RKO (cell line): Measurements from ENCODE around the gene TNFRSF19.
"Not testable (repeated sequence)": the region's sequence is repeated elsewhere in the genome, so short reads cannot be mapped to it uniquely, and the experiment has no call there.

ENCODE experiments used
- DNase-seq: peaks from one replicate; pipeline ENCODE4 v3.0.0-alpha.2; 2016; ENCODE audit warnings: low spot score

Gene TNFRSF19

DNA sequence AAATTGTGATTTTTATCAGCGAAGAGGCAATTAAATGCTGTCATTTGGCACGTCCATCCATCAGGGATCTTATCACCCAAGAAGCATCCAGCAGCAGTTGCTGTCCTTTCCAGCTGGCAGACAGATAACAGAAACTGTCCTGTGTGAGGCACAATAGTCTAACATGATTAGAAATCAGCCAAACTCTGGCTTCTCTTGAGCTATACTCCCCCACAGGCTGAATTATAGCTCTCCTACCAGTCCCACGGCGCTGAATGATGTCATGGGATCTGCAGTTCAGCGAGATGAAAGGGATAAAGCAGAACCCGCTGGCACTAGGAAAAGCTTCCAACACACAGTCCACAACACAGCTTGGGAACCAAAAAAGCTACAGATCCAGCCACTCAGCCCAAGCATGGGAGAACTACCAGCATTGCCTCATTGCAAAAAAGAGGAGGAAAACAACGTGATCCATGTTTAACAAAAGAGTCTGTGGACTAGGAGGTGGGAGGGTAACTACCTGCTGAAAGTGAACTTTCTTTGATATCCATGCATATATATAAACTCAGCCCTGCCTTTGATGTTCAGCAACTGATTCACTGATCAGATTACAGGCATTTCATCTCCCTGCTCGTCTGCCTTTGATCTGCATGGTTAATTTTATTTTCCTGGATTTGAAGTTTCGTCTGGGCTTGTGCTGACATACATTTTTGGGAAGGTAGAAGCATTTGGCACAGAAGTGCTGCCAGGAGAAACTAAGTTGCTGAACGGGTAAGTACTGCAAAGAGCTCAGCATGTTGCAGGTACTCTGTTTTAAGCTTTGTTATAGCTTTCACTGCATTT lies at the start of gene TNFRSF19:
TSS of gene TNFRSF19 (plus strand) at position 314 of the 822 bp plus-strand sequence. CDS start 19,772 bp downstream, outside the sequence.
- DNase-seq, result no peak

DNA sequence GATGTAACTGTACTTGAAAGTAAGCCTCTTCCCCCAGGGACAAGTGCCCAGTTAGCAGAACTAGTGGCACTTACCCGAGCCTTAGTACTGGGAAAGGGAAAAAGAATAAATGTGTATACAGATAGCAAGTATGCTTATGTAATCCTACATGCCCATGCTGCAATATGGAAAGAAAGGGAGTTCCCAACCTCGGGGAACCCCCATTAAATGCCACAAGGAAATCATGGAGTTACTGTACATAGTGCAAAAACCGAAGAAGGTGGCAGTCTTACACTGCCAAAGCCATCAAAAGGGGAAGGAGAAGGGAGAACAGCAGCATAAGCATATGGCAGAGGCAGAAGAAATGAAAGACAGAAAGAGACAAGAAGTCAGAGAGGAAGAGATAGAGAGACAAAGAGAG lies 40.3 kb upstream of the TNFRSF19 start:
- DNase-seq, result not testable (repeated sequence)

DNA sequence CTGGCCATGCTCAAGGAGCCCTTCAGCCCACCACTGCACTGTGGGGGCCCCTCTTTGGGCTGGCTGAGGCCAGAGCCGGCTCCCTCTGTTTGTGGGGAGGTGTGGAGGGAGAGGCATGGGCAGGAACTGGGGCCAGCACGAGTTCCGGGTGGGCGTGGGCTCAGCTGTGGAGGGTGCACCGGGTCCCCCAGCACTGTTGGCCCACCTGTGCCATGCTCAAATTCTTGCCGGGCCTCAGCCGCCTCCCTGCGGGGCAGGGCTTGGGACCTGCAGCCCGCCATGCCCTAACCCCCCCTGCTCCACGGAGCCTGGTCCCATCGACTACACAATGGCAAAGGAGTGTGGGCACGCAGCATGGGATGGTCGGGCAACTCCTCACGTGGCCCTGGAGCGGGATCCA lies 38.8 kb upstream of the TNFRSF19 start:
- DNase-seq, result no peak

- DNase-seq, result no peak
These were observed 36.1 kb upstream of the TNFRSF19 start for GRCh38 chr13:23534090-23534489.

- DNase-seq, result no peak
These were observed 28.9 kb upstream of the TNFRSF19 start for GRCh38 chr13:23541221-23541824.

DNA sequence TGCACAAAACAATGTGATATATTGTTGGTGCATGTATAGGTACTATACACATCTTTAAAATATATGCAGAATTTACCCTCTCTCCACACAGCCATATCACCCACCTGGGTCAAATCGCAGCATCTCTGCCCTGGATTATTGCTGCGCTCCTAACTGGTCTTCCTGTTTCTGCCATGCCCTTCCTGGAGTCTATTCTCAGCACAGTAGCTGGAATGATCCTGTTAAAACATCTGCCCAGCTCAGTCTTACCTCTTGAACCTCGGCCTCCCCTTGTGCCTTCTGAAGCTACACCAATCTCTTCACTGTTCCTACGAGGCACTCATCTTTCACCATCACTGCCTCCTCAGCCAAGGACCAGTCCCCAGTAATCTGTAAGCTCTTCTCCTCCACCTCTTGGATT lies 25.5 kb upstream of the TNFRSF19 start:
- DNase-seq, result no peak

- no peak for DNase-seq
These were observed 23.1 kb upstream of the TNFRSF19 start for GRCh38 chr13:23547000-23547590.

GRCh38 chr13:23549724-23550123 lies 20.5 kb upstream of the TNFRSF19 start:
- DNase-seq, result no peak

GRCh38 chr13:23550163-23550562 lies 20.0 kb upstream of the TNFRSF19 start:
- no peak for DNase-seq

DNA sequence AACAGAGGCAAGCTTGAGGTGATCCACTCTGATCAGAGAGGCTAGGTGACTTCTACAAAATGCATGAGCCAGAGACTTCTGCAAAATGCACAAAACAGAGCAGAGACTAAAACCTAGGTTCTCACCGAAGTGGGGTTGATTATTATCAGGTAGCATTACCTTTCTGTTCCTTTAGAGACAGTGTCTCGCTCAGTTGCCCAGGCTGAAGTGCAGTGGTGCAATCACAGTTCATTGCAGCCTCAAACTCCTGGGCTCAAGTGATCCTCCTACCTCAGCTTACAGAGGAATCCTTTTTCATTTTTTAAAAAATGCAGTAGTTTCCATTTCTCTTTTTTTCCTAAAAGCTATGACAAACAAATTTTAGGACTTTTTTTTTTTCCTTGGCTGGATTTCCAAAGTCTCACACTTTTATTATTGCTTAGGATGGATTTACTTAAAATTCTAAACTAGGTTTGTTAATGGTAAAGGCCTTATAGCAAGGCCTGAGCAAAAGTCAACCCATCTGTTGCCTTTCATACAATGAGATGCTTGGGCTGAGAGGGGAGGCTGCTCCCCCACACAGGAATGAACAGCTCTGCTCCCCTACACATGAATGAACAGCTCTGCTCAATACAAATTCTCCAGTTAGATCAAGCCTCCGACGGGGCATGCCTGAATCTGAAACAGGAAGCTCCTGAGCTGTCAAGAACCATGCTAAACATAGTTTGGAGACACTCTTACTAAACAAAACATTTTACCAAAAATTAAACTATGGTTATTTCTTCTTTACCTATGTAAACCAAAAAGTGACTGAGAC lies 18.8 kb upstream of the TNFRSF19 start:
- DNase-seq, result no peak

GRCh38 chr13:23552171-23552570 lies 18.0 kb upstream of the TNFRSF19 start:
- DNase-seq, result no peak

DNA sequence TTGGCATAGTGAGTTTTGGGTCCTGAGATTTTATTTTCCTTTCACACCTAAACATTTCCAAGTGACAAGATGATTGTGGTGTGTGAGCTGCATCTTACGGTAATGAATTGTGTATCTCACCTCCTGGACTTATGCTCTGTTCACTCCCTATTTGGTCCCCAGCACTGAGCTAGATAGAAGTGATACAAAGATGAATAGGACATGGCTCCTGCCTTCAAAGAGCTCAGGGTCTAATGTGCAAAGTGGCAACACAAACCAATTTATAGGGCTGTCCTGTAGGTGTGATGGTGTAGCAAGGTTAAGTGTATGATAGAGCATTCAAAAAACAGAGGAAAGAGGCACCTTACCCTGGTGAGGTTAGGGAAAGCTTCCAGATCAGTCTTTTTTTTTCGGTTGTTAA lies 17.6 kb upstream of the TNFRSF19 start:
- DNase-seq, result no peak

- no peak for DNase-seq
These were observed 16.2 kb upstream of the TNFRSF19 start for GRCh38 chr13:23554000-23554399.

DNA sequence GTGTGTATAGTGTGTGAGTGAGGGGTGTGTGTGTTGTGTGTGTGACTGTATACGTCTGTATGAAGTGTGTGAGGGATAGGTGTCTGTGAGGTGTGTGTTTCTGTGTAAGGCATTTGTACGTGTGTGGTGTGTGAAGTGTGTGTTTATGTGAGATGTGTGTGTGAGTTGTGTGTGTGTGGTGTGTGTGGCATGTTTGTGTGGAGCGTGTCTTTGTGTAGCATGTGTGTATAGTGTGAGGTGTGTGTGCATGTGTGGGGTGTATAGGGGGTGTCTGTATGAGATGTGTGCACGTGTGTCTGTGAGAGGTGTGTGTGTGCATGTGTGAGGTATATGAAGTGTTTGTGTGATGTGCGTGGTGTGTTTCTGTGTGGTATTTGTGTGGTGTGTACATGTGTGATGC lies 13.2 kb upstream of the TNFRSF19 start:
- no peak for DNase-seq

GRCh38 chr13:23557733-23558132 lies 12.5 kb upstream of the TNFRSF19 start:
- DNase-seq, result no peak

GRCh38 chr13:23558675-23559536 lies 11.3 kb upstream of the TNFRSF19 start:
- DNase-seq, result peak; percentile 33

DNA sequence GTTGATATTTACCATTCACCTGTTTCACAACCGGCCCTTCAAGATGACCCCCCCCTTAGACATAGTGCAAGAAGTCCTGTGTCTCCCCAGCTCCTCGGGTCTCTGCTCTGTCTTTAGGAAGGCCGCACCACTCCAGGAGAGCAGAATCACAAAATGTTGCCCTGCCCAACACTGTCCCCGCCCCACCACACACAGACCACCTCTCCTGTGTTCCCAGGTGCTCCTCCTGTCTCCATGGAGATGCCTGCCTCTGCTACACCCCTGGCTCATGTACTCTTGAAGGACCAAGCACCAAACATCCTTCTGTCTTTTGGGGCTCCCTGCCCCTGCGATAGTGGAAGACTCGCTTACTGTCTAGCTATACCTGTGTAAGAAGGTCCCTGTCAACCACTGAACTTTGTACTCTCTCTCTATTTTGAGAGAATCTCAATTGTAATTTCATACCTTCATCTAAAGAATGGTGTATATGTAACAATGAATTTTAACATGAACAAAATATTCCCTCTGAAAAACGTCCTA lies 9.6 kb upstream of the TNFRSF19 start:
- no peak for DNase-seq

DNA sequence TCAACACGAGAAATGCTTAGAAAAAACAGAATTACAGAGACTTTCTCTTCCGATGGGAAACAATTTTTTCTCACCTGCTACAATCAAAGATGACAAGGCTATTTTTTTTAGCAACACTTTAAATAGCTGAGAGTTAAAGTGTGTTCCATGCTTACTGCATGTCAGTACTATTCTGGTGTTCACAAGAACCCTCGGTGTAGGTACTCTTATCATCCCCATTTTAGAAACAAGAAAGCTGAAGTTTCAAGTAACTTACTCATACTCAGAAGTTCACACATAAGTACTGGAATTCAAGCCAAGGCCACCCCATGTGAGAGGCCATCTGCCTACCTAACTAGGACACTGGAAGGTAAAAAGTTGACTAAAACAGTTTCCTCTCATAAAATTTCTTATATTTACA lies 9.0 kb upstream of the TNFRSF19 start:
- no peak for DNase-seq

DNA sequence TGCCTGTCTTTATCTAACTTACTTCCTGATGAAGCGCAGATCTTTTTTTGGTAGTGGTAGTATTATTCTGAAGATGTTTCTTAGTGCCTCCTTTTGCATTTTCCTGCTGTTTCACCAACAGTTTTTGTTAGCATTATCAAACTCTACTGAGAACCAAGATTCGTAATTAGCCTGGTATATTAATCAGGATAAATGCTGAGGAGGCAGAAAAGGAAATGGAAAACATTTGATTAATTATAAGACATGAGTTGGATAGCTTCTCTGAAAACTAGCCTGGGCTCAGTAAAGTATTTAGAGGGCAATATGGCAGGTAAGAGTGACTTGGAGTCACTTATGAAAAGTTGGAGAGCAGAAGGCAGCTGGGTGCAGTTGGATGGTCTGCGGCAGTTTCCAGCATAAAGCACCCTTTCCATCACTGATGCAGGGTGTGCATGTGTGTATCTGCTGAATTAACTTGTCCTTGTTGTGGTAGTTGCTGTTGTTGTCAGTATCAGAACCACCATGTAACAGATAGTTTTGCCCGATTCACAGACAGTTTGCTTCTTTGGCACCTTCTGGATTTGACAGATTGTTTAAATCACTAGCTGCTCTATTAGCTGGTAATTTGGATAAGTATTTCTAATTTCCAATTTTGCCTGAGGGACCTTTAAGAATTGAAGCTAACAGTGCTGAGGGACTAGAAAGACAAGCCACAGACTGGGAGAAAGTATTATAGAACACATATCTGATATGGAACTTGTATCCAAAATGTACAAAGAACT lies 6.9 kb upstream of the TNFRSF19 start:
- no peak for DNase-seq

GRCh38 chr13:23567906-23568460 lies 2.2 kb upstream of the TNFRSF19 start:
- no peak for DNase-seq
